HEK293T (cell line): Measurements from ENCODE around the gene ASCC1.

Source experiments
- CTCF ChIA-PET: fragments of 350-600 bp; formaldehyde crosslinking; extraction: SDS; loops from one replicate; lab custom pipeline; 2021; ENCODE audit warnings: antibody characterized with exemption, inconsistent platforms; lab: Yijun Ruan, JAX
- POLR2A ChIA-PET: fragments of 350-600 bp; formaldehyde crosslinking; extraction: SDS; loops from one replicate; lab custom pipeline; 2020; ENCODE audit warnings: antibody characterized with exemption, inconsistent platforms; lab: Yijun Ruan, JAX
- DNase-seq: peaks from one replicate; pipeline ENCODE4 v3.0.0; 2012; ENCODE audit warnings: mixed read lengths; ENCODE audit errors: extremely low spot score
- ARNT ChIP-seq: fragments of 450-650 bp; IDR thresholded peaks from 2 replicates; pipeline ENCODE4 v1.6.1; 2017; ENCODE audit warnings: mild to moderate bottlenecking
- BHLHE40 ChIP-seq: fragments of 450-650 bp; IDR thresholded peaks from 2 replicates; pipeline ENCODE4 v1.6.1; 2016; ENCODE audit warnings: mild to moderate bottlenecking, moderate library complexity, borderline replicate concordance
- CTBP1 ChIP-seq: fragments of 450-650 bp; IDR thresholded peaks from 2 replicates; pipeline ENCODE4 v1.6.1; 2016; ENCODE audit warnings: borderline replicate concordance
- ELF4 ChIP-seq: fragments of 450-650 bp; IDR thresholded peaks from 2 replicates; pipeline ENCODE4 v1.6.1; 2017; ENCODE audit warnings: antibody characterized with exemption
- FOXA1 ChIP-seq: fragments of 450-650 bp; IDR thresholded peaks from 2 replicates; pipeline ENCODE4 v1.6.1; 2016; ENCODE audit warnings: mild to moderate bottlenecking
- FOXK2 ChIP-seq: fragments of 450-650 bp; IDR thresholded peaks from 2 replicates; pipeline ENCODE4 v1.6.1; 2016; ENCODE audit warnings: mild to moderate bottlenecking
- FOXM1 ChIP-seq: fragments of 450-650 bp; IDR thresholded peaks from 2 replicates; pipeline ENCODE4 v1.6.1; 2017; ENCODE audit warnings: mild to moderate bottlenecking, borderline replicate concordance
- HDGF ChIP-seq: fragments of 450-650 bp; IDR thresholded peaks from 2 replicates; pipeline ENCODE4 v1.6.1; 2017; ENCODE audit warnings: antibody characterized with exemption, borderline replicate concordance
- L3MBTL2 ChIP-seq: fragments of 450-650 bp; conservative IDR thresholded peaks from 2 replicates; pipeline ENCODE4 v1.6.1; 2016; ENCODE audit warnings: mild to moderate bottlenecking
- LEF1 ChIP-seq: fragments of 450-650 bp; IDR thresholded peaks from 2 replicates; pipeline ENCODE4 v1.6.1; 2017; ENCODE audit warnings: mild to moderate bottlenecking, borderline replicate concordance
- NFRKB ChIP-seq: fragments of 450-650 bp; IDR thresholded peaks from 2 replicates; pipeline ENCODE4 v1.6.1; 2016; ENCODE audit warnings: mild to moderate bottlenecking, moderate library complexity
- PKNOX1 ChIP-seq: fragments of 450-650 bp; IDR thresholded peaks from 2 replicates; pipeline ENCODE4 v1.6.1; 2016
- SP1 ChIP-seq: fragments of 450-650 bp; IDR thresholded peaks from 2 replicates; pipeline ENCODE4 v1.6.1; 2017
- SUZ12 ChIP-seq: fragments of 450-650 bp; IDR thresholded peaks from 2 replicates; pipeline ENCODE4 v1.6.1; 2016; ENCODE audit warnings: mild to moderate bottlenecking
- TARDBP ChIP-seq: fragments of 450-650 bp; IDR thresholded peaks from 2 replicates; pipeline ENCODE4 v1.6.1; 2016
- ZNF384 ChIP-seq: fragments of 450-650 bp; IDR thresholded peaks from 2 replicates; pipeline ENCODE4 v1.6.1; 2016

Gene ASCC1

GRCh38 chr10:72099600-72099921, 116.5 kb downstream of the ASCC1 start:
- CTCF ChIA-PET = interaction anchor here (0.9 kb wide), 1 partner anchor 9 kb away, joined by 3 read pairs; no protein-coding TSS in a partner anchor
- TF ChIP-seq L3MBTL2 = no peak
- TF ChIP-seq FOXM1 = no peak
- no peak for TF ChIP-seq ARNT
- TF ChIP-seq ELF4 = no peak
- TF ChIP-seq PKNOX1 = no peak
- no peak for TF ChIP-seq TARDBP
- no peak for TF ChIP-seq FOXA1
- TF ChIP-seq ZNF384 = no peak
- TF ChIP-seq SP1 = no peak
- TF ChIP-seq FOXK2 = no peak
- TF ChIP-seq HDGF = no peak
- no peak for TF ChIP-seq CTBP1
- no peak for TF ChIP-seq SUZ12
- TF ChIP-seq NFRKB = no peak
- no peak for TF ChIP-seq LEF1
- TF ChIP-seq BHLHE40 = no peak
- DNase-seq = no peak
- POLR2A ChIA-PET = interaction anchor here (1.3 kb wide), 1 partner anchor 117 kb away, joined by 3 read pairs; no protein-coding TSS in a partner anchor

GRCh38 chr10:72098836-72099599, 117.1 kb downstream of the ASCC1 start:
- POLR2A ChIA-PET = interaction anchor here (1.0 to 1.3 kb wide), 2 partner anchors 16 to 118 kb away, joined by 3 read pairs; no protein-coding TSS in a partner anchor

GRCh38 chr10:72098301-72098835, 117.7 kb downstream of the ASCC1 start:
- DNase-seq = no peak
- ChIA-PET CTCF (interaction anchor here (0.9 kb wide), 1 partner anchor 10 kb away, joined by 3 read pairs; no protein-coding TSS in a partner anchor), POLR2A (interaction anchor here (1.0 to 1.3 kb wide), 2 partner anchors 15 to 118 kb away, joined by 3 read pairs; no protein-coding TSS in a partner anchor)
- TF ChIP-seq FOXK2 = no peak
- TF ChIP-seq NFRKB = no peak
- TF ChIP-seq L3MBTL2 = no peak
- no peak for TF ChIP-seq HDGF
- no peak for TF ChIP-seq SUZ12
- TF ChIP-seq FOXM1 = no peak
- TF ChIP-seq BHLHE40 = no peak
- TF ChIP-seq SP1 = no peak
- no peak for TF ChIP-seq ARNT
- TF ChIP-seq ZNF384 = no peak
- no peak for TF ChIP-seq TARDBP
- TF ChIP-seq FOXA1 = no peak

More at GRCh38 chr10:72098836-72099599, 117.1 kb downstream of the ASCC1 start:
- TF ChIP-seq BHLHE40 (no peak), PKNOX1 (peak; percentile 96), SP1 (no peak)
- no peak for DNase-seq
- CTCF ChIA-PET = interaction anchor here (0.9 kb wide), 1 partner anchor 10 kb away, joined by 3 read pairs; no protein-coding TSS in a partner anchor

- POLR2A ChIA-PET = interaction anchor here (0.7 to 0.8 kb wide), 3 partner anchors 34 to 176 kb away, joined by 3 read pairs; partner anchors contain the start of gene DDIT4
- DNase-seq = no peak
- CTCF ChIA-PET = no interaction called here
- no peak for TF ChIP-seq ZNF384
- no peak for TF ChIP-seq FOXA1
- no peak for TF ChIP-seq NFRKB
- no peak for TF ChIP-seq PKNOX1
- no peak for TF ChIP-seq SP1
- TF ChIP-seq SUZ12 = no peak
- TF ChIP-seq ELF4 = no peak
- TF ChIP-seq FOXM1 = no peak
- TF ChIP-seq TARDBP = no peak
- TF ChIP-seq HDGF = no peak
- no peak for TF ChIP-seq CTBP1
- TF ChIP-seq LEF1 = no peak
- TF ChIP-seq FOXK2 = no peak
- no peak for TF ChIP-seq ARNT
- TF ChIP-seq L3MBTL2 = no peak
- no peak for TF ChIP-seq BHLHE40
Measured at GRCh38 chr10:72097448-72098300, 118.4 kb downstream of the ASCC1 start.

GRCh38 chr10:72096115-72097000, 119.7 kb downstream of the ASCC1 start:
- ChIA-PET CTCF (interaction anchor here (0.6 kb wide), 1 partner anchor 187 kb away, joined by 5 read pairs; no protein-coding TSS in a partner anchor), POLR2A (interaction anchor here (0.7 to 0.8 kb wide), 2 partner anchors 33 to 178 kb away, joined by 3 read pairs; partner anchors contain the start of gene DDIT4)
- peak; percentile 45 for DNase-seq
- TF ChIP-seq NFRKB = no peak
- no peak for TF ChIP-seq BHLHE40
- no peak for TF ChIP-seq TARDBP
- TF ChIP-seq ZNF384 = no peak
- no peak for TF ChIP-seq ELF4
- TF ChIP-seq HDGF = no peak
- TF ChIP-seq L3MBTL2 = no peak
